Measurements from ENCODE around the gene GNG13. TPM values are rescaled to one million over a fixed set of nuclear protein-coding genes. Genes with fewer than 3 reads are reported as not detected.

Gene GNG13
- total and polyA plus RNA-seq, 9 donors, result not detected

- Histone ChIP-seq H3K4me1 (ENCODE audit: insufficient read depth) (peaks cover 7% of the 10 kb centered on the region), H3K27me3 (no peaks in the 10 kb centered on the region), H3K4me3 (no peak overlapping the region), H3K36me3 (no peaks in the 10 kb centered on the region), H3K9me3 (no peaks in the 10 kb centered on the region), H3K27ac (no peak overlapping the region)
- WGBS, 3 donors, result 82 to 89% (median 84%) methylated on average over 16 of the region's 16 CpGs
- TF ChIP-seq CTCF (IDR thresholded peaks at IDR 0.05), result no peak
- no peak for TF ChIP-seq POLR2A (IDR thresholded peaks at IDR 0.05)
- TF ChIP-seq EP300 (IDR thresholded peaks at IDR 0.05), result no peak
- DNase-seq, result no peak
- intact Hi-C loops (cut with DNase I), result no loop called here
These were observed 20.2 kb downstream of the GNG13 start for GRCh38 chr16:780296-780695.

GRCh38 chr16:779561-779960, 21.0 kb downstream of the GNG13 start:
- no peaks in the 10 kb centered on the region for H3K9me3 ChIP-seq
- TF ChIP-seq EP300 (IDR thresholded peaks at IDR 0.05), result no peak
- no peak for TF ChIP-seq POLR2A (IDR thresholded peaks at IDR 0.05)
- no peak for TF ChIP-seq CTCF (IDR thresholded peaks at IDR 0.05)
- H3K4me1 ChIP-seq (ENCODE audit: insufficient read depth), result peaks cover 7% of the 10 kb centered on the region
- H3K27me3 ChIP-seq, result no peaks in the 10 kb centered on the region
- no peak overlapping the region for H3K27ac ChIP-seq
- H3K4me3 ChIP-seq, result no peak overlapping the region
- H3K36me3 ChIP-seq, result no peaks in the 10 kb centered on the region
- intact Hi-C loops (cut with DNase I), result no loop called here
- 68 to 80% (median 72%) methylated on average over 13 of the region's 13 CpGs for WGBS, 3 donors
- DNase-seq, result no peak

GRCh38 chr16:778909-779527, 21.5 kb downstream of the GNG13 start:
- intact Hi-C loops (cut with DNase I), result no loop called here
- H3K27me3 ChIP-seq, result no peaks in the 10 kb centered on the region
- no peak overlapping the region for H3K27ac ChIP-seq

GRCh38 chr16:778447-778846, 22.1 kb downstream of the GNG13 start:
- no peaks in the 10 kb centered on the region for H3K36me3 ChIP-seq
- no peak for DNase-seq
- no peak overlapping the region for H3K4me3 ChIP-seq
- intact Hi-C loops (cut with DNase I), result no loop called here
- peaks cover 3% of the 10 kb centered on the region for H3K4me1 ChIP-seq (ENCODE audit: insufficient read depth)
- TF ChIP-seq EP300 (IDR thresholded peaks at IDR 0.05) (no peak), CTCF (IDR thresholded peaks at IDR 0.05) (no peak), POLR2A (IDR thresholded peaks at IDR 0.05) (no peak)
- no peaks in the 10 kb centered on the region for H3K27me3 ChIP-seq
- WGBS, 3 donors, result 65 to 77% (median 71%) methylated on average over 10 to 11 of the region's 11 CpGs
- no peaks in the 10 kb centered on the region for H3K9me3 ChIP-seq
- H3K27ac ChIP-seq, result no peak overlapping the region

More at GRCh38 chr16:778909-779527, 21.5 kb downstream of the GNG13 start:
- TF ChIP-seq EP300 (IDR thresholded peaks at IDR 0.05) (no peak), POLR2A (IDR thresholded peaks at IDR 0.05) (no peak), CTCF (IDR thresholded peaks at IDR 0.05) (no peak)
- Histone ChIP-seq H3K36me3 (no peaks in the 10 kb centered on the region), H3K4me1 (ENCODE audit: insufficient read depth) (peaks cover 7% of the 10 kb centered on the region), H3K4me3 (no peak overlapping the region), H3K9me3 (no peaks in the 10 kb centered on the region)
- 75 to 87% (median 84%) methylated on average over 6 of the region's 6 CpGs for WGBS, 3 donors
- no peak for DNase-seq

Data from ovary (tissue), 9 donors.